CD4-positive, alpha-beta T cell (primary cell): ENCODE data around the gene HBS1L. TPM values are rescaled to one million over a fixed set of nuclear protein-coding genes. Genes with fewer than 3 reads are reported as not detected.

Experiments used
- ATAC-seq: fragments of 200-7000 bp; cut with Tn5 transposase; one replicate; pipeline ENCODE4 v1.10.0; 2022; ENCODE audit warnings: mild to moderate bottlenecking; ENCODE audit not compliant: poor library complexity
- CTCF ChIA-PET: fragments of 350-600 bp; sonication (Branson Sonifier 250); formaldehyde crosslinking; loops from one replicate; lab custom pipeline; 2021; ENCODE audit warnings: antibody characterized with exemption, inconsistent platforms; lab: Charles Lee
- POLR2A ChIA-PET: fragments of 350-600 bp; sonication (Branson Sonifier 250); formaldehyde crosslinking; loops from one replicate; lab custom pipeline; 2021; ENCODE audit warnings: antibody characterized with exemption, inconsistent platforms; lab: Charles Lee
- DNase-seq, 14 experiments: peaks; one replicate each; pipeline ENCODE4 v3.0.0-alpha.2; 2013 to 2020; ENCODE audit warnings: mixed read lengths in 2 of 14
- H3K27ac ChIP-seq, 2 donors: one replicate each; pipeline versions ENCODE4 v1.5.1 to v1.7.0; 2013; ENCODE audit warnings: low read length in 2 of 2, low read depth in 1 of 2, mild to moderate bottlenecking in 1 of 2
- H3K27me3 ChIP-seq, 2 experiments: 1 replicate in 1 of 2; 2 replicates in 1 of 2; pipeline versions ENCODE4 v1.6.1 to v1.7.0; 2013; ENCODE audit warnings: low read length in 2 of 2, control low read depth in 1 of 2, mild to moderate bottlenecking in 1 of 2, moderate library complexity in 1 of 2; ENCODE audit not compliant: insufficient read depth in 2 of 2, control insufficient read depth in 1 of 2
- H3K36me3 ChIP-seq: one replicate; pipeline ENCODE4 v1.6.1; 2013; ENCODE audit warnings: low read length, control low read depth; ENCODE audit not compliant: insufficient read depth
- H3K4me1 ChIP-seq: one replicate; pipeline ENCODE4 v1.6.1; 2013; ENCODE audit warnings: low read length, control low read depth; ENCODE audit not compliant: insufficient read depth
- H3K4me3 ChIP-seq: one replicate; pipeline ENCODE4 v1.5.1; 2013; ENCODE audit warnings: mild to moderate bottlenecking, low read length, moderate library complexity
- H3K9me3 ChIP-seq, 2 experiments: 1 replicate in 1 of 2; 2 replicates in 1 of 2; pipeline versions ENCODE4 v1.6.1 to v1.7.0; 2013; ENCODE audit warnings: low read length in 2 of 2, mild to moderate bottlenecking in 2 of 2, control low read depth in 1 of 2, moderate library complexity in 1 of 2; ENCODE audit not compliant: control insufficient read depth in 1 of 2, insufficient read depth in 1 of 2
- H3K27ac Mint-ChIP-seq: one replicate; pipeline ENCODE4 v1.8.0; 2020; ENCODE audit warnings: mixed read lengths
- H3K27me3 Mint-ChIP-seq: one replicate; pipeline ENCODE4 v1.8.0; 2021; ENCODE audit warnings: mixed read lengths
- H3K36me3 Mint-ChIP-seq: one replicate; pipeline ENCODE4 v1.8.0; 2021; ENCODE audit warnings: low read depth, mixed read lengths
- H3K4me1 Mint-ChIP-seq: one replicate; pipeline ENCODE4 v1.8.0; 2021; ENCODE audit warnings: low read depth, mixed read lengths
- H3K4me3 Mint-ChIP-seq: one replicate; pipeline ENCODE4 v1.8.0; 2020; ENCODE audit warnings: mild to moderate bottlenecking, mixed read lengths
- H3K9me3 Mint-ChIP-seq: one replicate; pipeline ENCODE4 v1.8.0; 2020; ENCODE audit warnings: mixed read lengths
- intact Hi-C, 2 experiments: fragments of 100-400 bp; cut with DNase I in 1 of 2; cut with micrococcal nuclease in 1 of 2; formaldehyde crosslinking; loops; one replicate each; pipeline versions ENCODE4 v1.15.1 to v1.9.0; 2023 to 2025; cut with DNase I, micrococcal nuclease
- total RNA-seq, 174 experiments: library from RNA in 2 of 174; stranded (reverse) in 2 of 174; gene quantifications; one replicate each; pipeline ENCODE4 v1.2.3 and lab custom pipeline; 2021 to 2026
- TF ChIP-seq, protein P1 (sequence below): fragments of 200-600 bp; IDR thresholded peaks from one replicate; pipeline ENCODE4 v1.8.0; 2022; ENCODE audit warnings: antibody characterized with exemption, mild to moderate bottlenecking

HBS1L gene
- total RNA-seq, 2 experiments from 2014 or later, result 106 to 117 TPM

GRCh38 chr6:134921721-134922261 lies 132.8 kb downstream of the HBS1L start:
- TF ChIP-seq, protein P1, sequence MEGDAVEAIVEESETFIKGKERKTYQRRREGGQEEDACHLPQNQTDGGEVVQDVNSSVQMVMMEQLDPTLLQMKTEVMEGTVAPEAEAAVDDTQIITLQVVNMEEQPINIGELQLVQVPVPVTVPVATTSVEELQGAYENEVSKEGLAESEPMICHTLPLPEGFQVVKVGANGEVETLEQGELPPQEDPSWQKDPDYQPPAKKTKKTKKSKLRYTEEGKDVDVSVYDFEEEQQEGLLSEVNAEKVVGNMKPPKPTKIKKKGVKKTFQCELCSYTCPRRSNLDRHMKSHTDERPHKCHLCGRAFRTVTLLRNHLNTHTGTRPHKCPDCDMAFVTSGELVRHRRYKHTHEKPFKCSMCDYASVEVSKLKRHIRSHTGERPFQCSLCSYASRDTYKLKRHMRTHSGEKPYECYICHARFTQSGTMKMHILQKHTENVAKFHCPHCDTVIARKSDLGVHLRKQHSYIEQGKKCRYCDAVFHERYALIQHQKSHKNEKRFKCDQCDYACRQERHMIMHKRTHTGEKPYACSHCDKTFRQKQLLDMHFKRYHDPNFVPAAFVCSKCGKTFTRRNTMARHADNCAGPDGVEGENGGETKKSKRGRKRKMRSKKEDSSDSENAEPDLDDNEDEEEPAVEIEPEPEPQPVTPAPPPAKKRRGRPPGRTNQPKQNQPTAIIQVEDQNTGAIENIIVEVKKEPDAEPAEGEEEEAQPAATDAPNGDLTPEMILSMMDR, result no peak
- Histone ChIP-seq H3K27ac (no peak overlapping the region), H3K4me3 (no peak overlapping the region), H3K36me3 (no peaks in the 10 kb centered on the region), H3K27me3 (no peaks in the 10 kb centered on the region), H3K9me3 (no peaks in the 10 kb centered on the region), H3K4me1 (no peaks in the 10 kb centered on the region)
- ATAC-seq (no peak), DNase-seq (no peak)
- no peak overlapping the region for H3K27ac Mint-ChIP-seq
- no peak overlapping the region for H3K4me3 Mint-ChIP-seq
- no peaks in the 10 kb centered on the region for H3K36me3 Mint-ChIP-seq
- no peaks in the 10 kb centered on the region for H3K4me1 Mint-ChIP-seq
- H3K27me3 Mint-ChIP-seq, result no peaks in the 10 kb centered on the region
- CTCF ChIA-PET, result interaction anchor here (1.6 kb wide), 1 partner anchor 19 kb away, joined by 4 read pairs; no protein-coding TSS in a partner anchor
- H3K9me3 Mint-ChIP-seq, result no peaks in the 10 kb centered on the region
- POLR2A ChIA-PET, result no interaction called here
- intact Hi-C loops, result no loop called here

- H3K36me3 Mint-ChIP-seq, result no peaks in the 10 kb centered on the region
- DNase-seq (no peak), ATAC-seq (no peak)
- TF ChIP-seq, protein P1, result no peak
- no peak overlapping the region for H3K27ac Mint-ChIP-seq
- H3K27me3 Mint-ChIP-seq, result no peaks in the 10 kb centered on the region
- no peak overlapping the region for H3K27ac ChIP-seq
- no peak overlapping the region for H3K4me3 ChIP-seq
- H3K9me3 Mint-ChIP-seq, result no peaks in the 10 kb centered on the region
- no peaks in the 10 kb centered on the region for H3K27me3 ChIP-seq
- no peak overlapping the region for H3K4me3 Mint-ChIP-seq
- ChIA-PET POLR2A (no interaction called here), CTCF (interaction anchor here (1.6 kb wide), 1 partner anchor 19 kb away, joined by 4 read pairs; no protein-coding TSS in a partner anchor)
- H3K4me1 ChIP-seq, result no peaks in the 10 kb centered on the region
- H3K36me3 ChIP-seq, result no peaks in the 10 kb centered on the region
- no peaks in the 10 kb centered on the region for H3K4me1 Mint-ChIP-seq
- no peaks in the 10 kb centered on the region for H3K9me3 ChIP-seq
- intact Hi-C loops, result no loop called here
Observed at GRCh38 chr6:134921276-134921675, 133.3 kb downstream of the HBS1L start.

GRCh38 chr6:134920422-134920821 lies 134.2 kb downstream of the HBS1L start:
- H3K27me3 Mint-ChIP-seq, result no peaks in the 10 kb centered on the region
- TF ChIP-seq, protein P1, result no peak
- Histone ChIP-seq H3K27me3 (no peaks in the 10 kb centered on the region), H3K4me1 (no peaks in the 10 kb centered on the region), H3K9me3 (no peaks in the 10 kb centered on the region), H3K36me3 (no peaks in the 10 kb centered on the region), H3K4me3 (no peak overlapping the region), H3K27ac (no peak overlapping the region)
- POLR2A ChIA-PET, result no interaction called here
- no peak overlapping the region for H3K4me3 Mint-ChIP-seq
- no peaks in the 10 kb centered on the region for H3K36me3 Mint-ChIP-seq
- H3K9me3 Mint-ChIP-seq, result no peaks in the 10 kb centered on the region
- CTCF ChIA-PET, result interaction anchor here (1.5 kb wide), 1 partner anchor 20 kb away, joined by 4 read pairs; no protein-coding TSS in a partner anchor
- intact Hi-C loops, result no loop called here
- no peak for DNase-seq
- H3K4me1 Mint-ChIP-seq, result no peaks in the 10 kb centered on the region
- ATAC-seq, result no peak
- no peak overlapping the region for H3K27ac Mint-ChIP-seq
